ENCODE results near the gene PRR11.
A peak's percentile ranks its signal among the peaks of the same experiment; 100 is the strongest.
"Not testable (repeated sequence)": the region's sequence is repeated elsewhere in the genome, so short reads cannot be mapped to it uniquely, and the experiment has no call there.

Gene PRR11

GRCh38 chr17:59124665-59125064, 30.9 kb upstream of the PRR11 start:
- Histone ChIP-seq H3K4me2 (no peak overlapping the region), H3K36me3 (peaks cover 90% of the 10 kb centered on the region), H3K9ac (no peak overlapping the region)

GRCh38 chr17:59126809-59127417, 28.6 kb upstream of the PRR11 start:
- no peaks in the 10 kb centered on the region for H3K9me3 ChIP-seq
- H3K4me3 ChIP-seq = no peak overlapping the region
- H3K27ac ChIP-seq = no peak overlapping the region
- no peak for TF ChIP-seq Cebpa-rat (IDR thresholded peaks at IDR 0.05)
- H3K27me3 ChIP-seq = no peaks in the 10 kb centered on the region
- H4K20me1 ChIP-seq = peaks cover 3% of the 10 kb centered on the region; the same call in 1 of the 2 replicates
- no peak overlapping the region for H3K4me2 ChIP-seq
- peaks cover 9% of the 10 kb centered on the region for H3K4me1 ChIP-seq
- H3K36me3 ChIP-seq = peaks cover 76% of the 10 kb centered on the region
- no peak overlapping the region for H3K9ac ChIP-seq

More at GRCh38 chr17:59124665-59125064, 30.9 kb upstream of the PRR11 start:
- no peaks in the 10 kb centered on the region for H3K27me3 ChIP-seq
- no peak for TF ChIP-seq Cebpa-rat (IDR thresholded peaks at IDR 0.05)
- H3K4me1 ChIP-seq = peaks cover 12% of the 10 kb centered on the region
- no peak overlapping the region for H3K27ac ChIP-seq
- H4K20me1 ChIP-seq = no peaks in the 10 kb centered on the region
- no peak overlapping the region for H3K4me3 ChIP-seq
- no peaks in the 10 kb centered on the region for H3K9me3 ChIP-seq

GRCh38 chr17:59129814-59130213, 25.7 kb upstream of the PRR11 start:
- Histone ChIP-seq H3K9ac (no peak overlapping the region), H4K20me1 (peaks cover 25% of the 10 kb centered on the region), H3K27ac (no peak overlapping the region), H3K4me2 (no peak overlapping the region), H3K27me3 (no peaks in the 10 kb centered on the region), H3K4me1 (no peaks in the 10 kb centered on the region), H3K4me3 (no peak overlapping the region), H3K36me3 (peaks cover 61% of the 10 kb centered on the region), H3K9me3 (no peaks in the 10 kb centered on the region)
- TF ChIP-seq Cebpa-rat (IDR thresholded peaks at IDR 0.05) = no peak

- TF ChIP-seq Cebpa-rat (IDR thresholded peaks at IDR 0.05) = no peak
- Histone ChIP-seq H3K4me1 (no peaks in the 10 kb centered on the region), H3K4me3 (no peak overlapping the region), H3K9ac (no peak overlapping the region), H3K9me3 (no peaks in the 10 kb centered on the region), H3K36me3 (peaks cover 53% of the 10 kb centered on the region), H4K20me1 (peaks cover 32% of the 10 kb centered on the region), H3K27me3 (no peaks in the 10 kb centered on the region), H3K27ac (no peak overlapping the region), H3K4me2 (no peak overlapping the region)
Measured at GRCh38 chr17:59131131-59131530, 24.4 kb upstream of the PRR11 start.

- peaks cover 46% of the 10 kb centered on the region for H4K20me1 ChIP-seq
- H3K4me1 ChIP-seq, H3K4me2 ChIP-seq, H3K9me3 ChIP-seq, H3K27ac ChIP-seq, H3K4me3 ChIP-seq, H3K9ac ChIP-seq, H3K27me3 ChIP-seq: not testable (repeated sequence)
- H3K36me3 ChIP-seq = peaks cover 39% of the 10 kb centered on the region
Measured at GRCh38 chr17:59138339-59138738, 17.2 kb upstream of the PRR11 start.

GRCh38 chr17:59139939-59140338, 15.6 kb upstream of the PRR11 start:
- H4K20me1 ChIP-seq = peaks cover 37% of the 10 kb centered on the region; the same call in 1 of the 2 replicates

GRCh38 chr17:59141860-59142259, 13.7 kb upstream of the PRR11 start:
- TF ChIP-seq Cebpa-rat (IDR thresholded peaks at IDR 0.05) = no peak
- H3K9me3 ChIP-seq = peaks cover 5% of the 10 kb centered on the region; the same call in 1 of the 2 replicates
- H3K27me3 ChIP-seq = no peaks in the 10 kb centered on the region
- no peak overlapping the region for H3K27ac ChIP-seq
- no peak overlapping the region for H3K9ac ChIP-seq
- no peak overlapping the region for H3K4me2 ChIP-seq
- peaks cover 26% of the 10 kb centered on the region; the same call in 1 of the 2 replicates for H4K20me1 ChIP-seq
- H3K4me3 ChIP-seq = no peak overlapping the region
- H3K4me1 ChIP-seq = no peaks in the 10 kb centered on the region
- H3K36me3 ChIP-seq = peaks cover 68% of the 10 kb centered on the region

More at GRCh38 chr17:59139939-59140338, 15.6 kb upstream of the PRR11 start:
- peaks cover 5% of the 10 kb centered on the region; the same call in 1 of the 2 replicates for H3K9me3 ChIP-seq
- no peak overlapping the region for H3K4me2 ChIP-seq
- no peak for TF ChIP-seq Cebpa-rat (IDR thresholded peaks at IDR 0.05)
- no peaks in the 10 kb centered on the region for H3K27me3 ChIP-seq
- H3K36me3 ChIP-seq = peaks cover 53% of the 10 kb centered on the region
- no peak overlapping the region for H3K4me3 ChIP-seq
- no peaks in the 10 kb centered on the region for H3K4me1 ChIP-seq
- no peak overlapping the region for H3K9ac ChIP-seq
- H3K27ac ChIP-seq = no peak overlapping the region

GRCh38 chr17:59145571-59146096, 9.9 kb upstream of the PRR11 start:
- H4K20me1 ChIP-seq = peaks cover 26% of the 10 kb centered on the region; the same call in 1 of the 2 replicates
- H3K4me1 ChIP-seq = peaks cover 5% of the 10 kb centered on the region; the same call in 1 of the 2 replicates
- no peak for TF ChIP-seq Cebpa-rat (IDR thresholded peaks at IDR 0.05)
- no peak overlapping the region for H3K4me2 ChIP-seq
- H3K4me3 ChIP-seq = no peak overlapping the region
- H3K9me3 ChIP-seq = peaks cover 5% of the 10 kb centered on the region; the same call in 1 of the 2 replicates
- H3K9ac ChIP-seq = no peak overlapping the region
- H3K27me3 ChIP-seq = no peaks in the 10 kb centered on the region
- peaks cover 82% of the 10 kb centered on the region for H3K36me3 ChIP-seq
- H3K27ac ChIP-seq = no peak overlapping the region

GRCh38 chr17:59149051-59149450, 6.5 kb upstream of the PRR11 start:
- Histone ChIP-seq H3K27me3 (no peaks in the 10 kb centered on the region), H4K20me1 (peaks cover 14% of the 10 kb centered on the region; the same call in 1 of the 2 replicates), H3K27ac (no peak overlapping the region), H3K4me3 (no peak overlapping the region), H3K4me2 (no peak overlapping the region), H3K4me1 (peaks cover 31% of the 10 kb centered on the region), H3K9ac (no peak overlapping the region), H3K9me3 (peaks cover 2% of the 10 kb centered on the region; the same call in 1 of the 2 replicates), H3K36me3 (peaks cover 52% of the 10 kb centered on the region)
- TF ChIP-seq Cebpa-rat (IDR thresholded peaks at IDR 0.05) = no peak

GRCh38 chr17:59149841-59150511, 5.6 kb upstream of the PRR11 start:
- H3K9me3 ChIP-seq = no peaks in the 10 kb centered on the region
- no peak overlapping the region for H3K27ac ChIP-seq
- no peak overlapping the region for H3K9ac ChIP-seq
- peaks cover 31% of the 10 kb centered on the region for H3K4me1 ChIP-seq
- H4K20me1 ChIP-seq = peaks cover 14% of the 10 kb centered on the region; the same call in 1 of the 2 replicates
- H3K27me3 ChIP-seq = no peaks in the 10 kb centered on the region
- H3K4me2 ChIP-seq = peak overlapping the region; percentile 22; the same call in 1 of the 2 replicates
- H3K4me3 ChIP-seq = no peak overlapping the region
- peaks cover 43% of the 10 kb centered on the region for H3K36me3 ChIP-seq
- TF ChIP-seq Cebpa-rat (IDR thresholded peaks at IDR 0.05) = no peak

All from BLaER1 (cell line).